Left ventricle myocardium inferior (tissue), 1 donor: ENCODE measurements around the gene GPR55. TPM values are rescaled to one million over a fixed set of nuclear protein-coding genes. Genes with fewer than 3 reads are reported as not detected.

Source experiments
- DNase-seq: peaks from one replicate; pipeline ENCODE4 v3.0.0-alpha.2; 2020
- H3K27ac ChIP-seq: fragments of 200-600 bp; replicated peaks from 2 replicates; pipeline ENCODE4 v1.8.0; 2021
- H3K27me3 ChIP-seq: fragments of 200-600 bp; 2 replicates; pipeline ENCODE4 v1.8.0; 2021; ENCODE audit warnings: low read depth
- H3K36me3 ChIP-seq: fragments of 200-600 bp; 2 replicates; pipeline ENCODE4 v1.8.0; 2021
- H3K4me1 ChIP-seq: fragments of 200-600 bp; 2 replicates; pipeline ENCODE4 v1.8.0; 2021
- H3K4me3 ChIP-seq: fragments of 200-600 bp; 2 replicates; pipeline ENCODE4 v1.8.0; 2021; ENCODE audit warnings: mild to moderate bottlenecking, moderate library complexity
- H3K9me3 ChIP-seq: fragments of 200-600 bp; replicated peaks from 2 replicates; pipeline ENCODE4 v1.8.0; 2021
- CTCF ChIP-seq: fragments of 200-600 bp; IDR thresholded peaks from 2 replicates; pipeline ENCODE4 v1.8.0; 2021; ENCODE audit warnings: antibody characterized with exemption, mild to moderate bottlenecking, borderline replicate concordance
- intact Hi-C: fragments of 100-400 bp; cut with micrococcal nuclease; formaldehyde crosslinking; loops from one replicate; pipeline ENCODE4 v1.11.0; 2022
- total RNA-seq: library from RNA; stranded (reverse); fragmentation: NEBNext Ultra II Directional; extraction: Animal tissue kit (Norgen Biotek cat#: 25700); gene quantifications from one replicate; pipeline ENCODE4 v1.2.1, GENCODE V29; 2021
- donor health status: DM: no; HTN: yes; CAD: no; lungs with severe emphysema.

The GPR55 gene
- total RNA-seq, 1 donor from 2014 or later: not detected

GRCh38 chr2:230899786-230900185 is 25.3 kb downstream of the GPR55 start:
- DNase-seq: no peak
- intact Hi-C loops: loop anchor here (5.0 kb wide), 1 partner anchor 88 kb away; no protein-coding TSS in a partner anchor
- H3K27me3 ChIP-seq: peaks cover 23% of the 10 kb centered on the region
- no peaks in the 10 kb centered on the region for H3K4me1 ChIP-seq
- H3K36me3 ChIP-seq: no peaks in the 10 kb centered on the region
- H3K4me3 ChIP-seq: no peak overlapping the region
- no peaks in the 10 kb centered on the region for H3K9me3 ChIP-seq
- TF ChIP-seq CTCF: no peak
- no peak overlapping the region for H3K27ac ChIP-seq

GRCh38 chr2:230899287-230899686 is 25.8 kb downstream of the GPR55 start:
- intact Hi-C loops: no loop called here
- H3K4me3 ChIP-seq: no peak overlapping the region
- H3K36me3 ChIP-seq: no peaks in the 10 kb centered on the region
- H3K9me3 ChIP-seq: no peaks in the 10 kb centered on the region
- no peak for TF ChIP-seq CTCF
- peaks cover 23% of the 10 kb centered on the region for H3K27me3 ChIP-seq
- DNase-seq: no peak
- no peak overlapping the region for H3K27ac ChIP-seq
- no peaks in the 10 kb centered on the region for H3K4me1 ChIP-seq

- intact Hi-C loops: no loop called here
- Histone ChIP-seq H3K4me1 (no peaks in the 10 kb centered on the region), H3K4me3 (no peak overlapping the region), H3K9me3 (no peaks in the 10 kb centered on the region), H3K27ac (no peak overlapping the region), H3K27me3 (peaks cover 23% of the 10 kb centered on the region), H3K36me3 (no peaks in the 10 kb centered on the region)
- TF ChIP-seq CTCF: no peak
- no peak for DNase-seq
Observed at GRCh38 chr2:230898713-230899091, 26.3 kb downstream of the GPR55 start.

- Histone ChIP-seq H3K9me3 (no peaks in the 10 kb centered on the region), H3K27ac (no peak overlapping the region)
- intact Hi-C loops: no loop called here
Observed at GRCh38 chr2:230898016-230898712, 26.9 kb downstream of the GPR55 start.

GRCh38 chr2:230896346-230897115 is 28.5 kb downstream of the GPR55 start:
- Histone ChIP-seq H3K4me3 (no peak overlapping the region), H3K9me3 (peaks cover 5% of the 10 kb centered on the region), H3K4me1 (no peaks in the 10 kb centered on the region), H3K27ac (no peak overlapping the region), H3K36me3 (no peaks in the 10 kb centered on the region), H3K27me3 (peaks cover 28% of the 10 kb centered on the region)
- intact Hi-C loops: no loop called here
- DNase-seq: no peak
- TF ChIP-seq CTCF: no peak

More at GRCh38 chr2:230898016-230898712, 26.9 kb downstream of the GPR55 start:
- Histone ChIP-seq H3K27me3 (peaks cover 23% of the 10 kb centered on the region), H3K4me1 (no peaks in the 10 kb centered on the region), H3K4me3 (no peak overlapping the region), H3K36me3 (no peaks in the 10 kb centered on the region)
- no peak for DNase-seq
- TF ChIP-seq CTCF: no peak
